Activated T-cell treated with anti-CD3 and anti-CD28 coated beads for 4 hours (primary cell): ENCODE measurements around the gene TRIP11.
"Not testable (repeated sequence)": the region's sequence is repeated elsewhere in the genome, so short reads cannot be mapped to it uniquely, and the experiment has no call there.

Experiments used
- DNase-seq: peaks from one replicate; pipeline ENCODE4 v3.0.0-alpha.2; 2020

The TRIP11 gene

DNA sequence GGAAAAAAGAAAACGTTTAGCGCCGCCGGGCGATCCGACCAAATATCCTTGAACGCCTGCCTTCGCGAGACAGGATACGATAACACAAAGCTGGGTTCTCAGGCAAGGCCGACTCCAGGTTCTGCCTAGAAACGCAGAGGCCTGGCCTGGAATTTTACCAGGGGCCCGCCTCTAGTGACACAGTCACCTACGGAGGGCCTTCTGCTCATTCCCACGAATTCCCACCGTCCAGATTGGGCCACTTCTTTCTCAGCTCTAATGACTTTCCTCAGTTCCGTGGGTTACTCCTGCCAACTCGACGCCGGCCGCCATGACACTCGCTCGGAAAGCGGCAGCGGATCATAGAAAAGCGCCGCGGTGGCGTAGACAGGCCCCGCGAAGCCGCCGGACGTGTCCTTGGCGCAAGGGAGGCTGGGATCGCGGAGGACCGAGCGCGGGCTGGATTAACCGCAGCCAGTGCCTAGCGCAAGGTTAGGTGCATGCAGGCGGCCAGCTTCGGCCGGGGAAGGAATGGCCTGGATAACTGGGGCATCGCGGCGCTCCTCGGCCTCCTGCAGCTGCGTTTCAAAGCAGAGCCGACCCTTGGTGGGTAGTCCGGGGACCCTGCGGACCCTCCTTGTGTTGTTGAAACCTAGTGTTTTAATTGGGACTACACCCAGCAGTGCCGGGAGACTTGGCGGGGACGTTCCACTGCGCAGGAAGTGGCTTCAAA is at the start of gene TRIP11:
Gene TRIP11 (minus strand): TSS at position 341 of the 712 bp plus-strand sequence. CDS start 374 bp downstream, outside the sequence.
- peak; percentile 89 for DNase-seq

DNA sequence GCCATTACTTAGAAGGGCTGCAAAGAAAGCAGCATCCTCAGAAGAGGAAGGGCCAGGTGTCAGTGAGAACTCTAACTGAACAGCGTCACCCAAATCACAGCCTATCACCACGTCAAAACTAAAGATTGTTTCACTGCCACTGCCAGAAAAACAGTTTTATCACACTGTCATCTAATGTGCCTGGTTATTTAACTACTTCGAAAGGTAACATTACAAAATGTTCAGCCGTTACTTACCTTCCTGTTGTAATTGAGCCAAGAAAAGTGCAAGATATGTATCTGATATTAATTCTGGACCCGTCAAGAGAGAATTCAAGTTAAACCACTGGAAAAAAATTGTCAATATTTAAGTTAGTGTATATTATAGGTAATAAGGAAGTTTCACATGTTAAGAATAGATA is 48.6 kb upstream of the TRIP11 start:
- DNase-seq = no peak

DNA sequence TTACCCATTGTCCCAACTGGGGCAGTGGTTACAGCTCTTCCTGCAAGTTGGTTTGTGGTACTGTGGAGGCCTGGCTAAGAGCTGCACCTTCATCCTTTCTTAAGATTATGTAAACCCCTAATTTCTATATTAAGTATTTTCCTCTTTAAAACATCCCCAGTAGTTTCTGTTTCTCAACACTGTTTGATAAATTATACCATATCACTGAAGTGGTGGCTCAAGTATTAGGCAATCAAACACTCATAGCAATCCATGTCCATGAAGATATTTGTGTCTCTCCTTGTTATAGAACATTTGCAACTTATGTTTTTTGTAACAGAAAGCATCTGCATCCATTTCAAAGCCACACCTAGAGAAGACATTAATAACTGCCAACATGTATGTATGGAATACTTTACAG is 34.7 kb upstream of the TRIP11 start:
- DNase-seq = no peak

- no peak for DNase-seq
Observed at GRCh38 chr14:92058006-92058917, 18.4 kb upstream of the TRIP11 start.

DNA sequence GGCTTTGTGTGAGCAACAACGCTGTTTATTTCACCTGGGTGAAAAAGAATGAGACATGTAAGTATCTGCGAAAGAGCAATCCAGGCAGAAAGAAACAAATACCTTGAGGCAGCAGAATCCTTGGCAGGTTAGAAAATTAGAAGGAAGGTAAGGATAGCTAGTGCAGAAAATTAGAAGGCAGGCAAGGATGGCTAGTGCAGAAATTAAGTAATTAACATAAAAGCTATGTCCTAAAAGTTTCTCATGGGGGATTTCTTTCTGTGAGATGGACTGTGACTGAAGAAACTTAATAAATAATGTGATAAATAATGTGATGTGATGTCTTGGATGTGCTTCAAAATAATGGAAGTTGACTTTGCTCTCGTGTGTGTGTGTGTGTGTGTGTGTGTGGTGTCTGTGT is 9.9 kb upstream of the TRIP11 start:
- DNase-seq = no peak

- not testable (repeated sequence) for DNase-seq
Observed at GRCh38 chr14:92049221-92049620, 9.4 kb upstream of the TRIP11 start.

- not testable (repeated sequence) for DNase-seq
Observed at GRCh38 chr14:92045904-92046303, 6.0 kb upstream of the TRIP11 start.

DNA sequence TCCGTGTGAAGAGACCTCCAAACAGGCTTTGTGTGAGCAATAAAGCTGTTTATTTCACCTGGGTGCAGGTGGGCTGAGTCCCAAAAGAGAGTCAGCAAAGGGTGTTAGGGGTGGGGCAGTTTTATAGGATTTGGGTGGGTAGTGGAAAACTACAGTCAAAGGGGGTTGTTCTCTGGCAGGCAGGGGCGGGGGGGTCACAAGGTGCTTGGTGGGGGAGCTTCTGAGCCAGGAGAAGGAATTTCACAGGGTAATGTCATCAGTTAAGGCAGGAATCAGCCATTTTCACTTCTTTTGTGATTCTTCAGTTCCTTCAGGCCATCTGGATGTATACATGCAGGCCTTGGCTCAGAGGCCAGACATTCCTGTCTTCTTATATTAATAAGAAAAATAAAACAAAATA is 1.9 kb upstream of the TRIP11 start:
- not testable (repeated sequence) for DNase-seq

DNA sequence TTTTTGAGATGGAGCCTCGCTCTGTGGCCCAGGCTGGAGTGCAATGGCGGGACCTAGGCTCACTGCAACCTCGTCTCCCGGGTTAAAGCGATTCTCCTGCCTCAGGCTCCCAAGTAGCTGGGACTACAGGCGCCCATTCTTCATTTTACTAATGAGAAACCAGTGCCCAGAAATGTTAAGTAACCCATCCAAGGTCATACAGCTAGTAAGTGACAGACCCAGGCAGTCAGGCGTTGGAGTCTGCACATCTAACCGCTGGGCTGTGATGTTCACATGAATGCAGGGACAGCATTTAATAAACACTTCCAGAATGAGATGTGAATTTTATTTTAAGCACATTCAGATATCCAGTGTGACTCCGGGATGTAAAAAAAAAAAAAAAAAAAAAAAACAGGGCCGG is 1.3 kb upstream of the TRIP11 start:
- no peak for DNase-seq

GRCh38 chr14:92040431-92041051 is 682 bp upstream of the TRIP11 start:
- DNase-seq = no peak

DNA sequence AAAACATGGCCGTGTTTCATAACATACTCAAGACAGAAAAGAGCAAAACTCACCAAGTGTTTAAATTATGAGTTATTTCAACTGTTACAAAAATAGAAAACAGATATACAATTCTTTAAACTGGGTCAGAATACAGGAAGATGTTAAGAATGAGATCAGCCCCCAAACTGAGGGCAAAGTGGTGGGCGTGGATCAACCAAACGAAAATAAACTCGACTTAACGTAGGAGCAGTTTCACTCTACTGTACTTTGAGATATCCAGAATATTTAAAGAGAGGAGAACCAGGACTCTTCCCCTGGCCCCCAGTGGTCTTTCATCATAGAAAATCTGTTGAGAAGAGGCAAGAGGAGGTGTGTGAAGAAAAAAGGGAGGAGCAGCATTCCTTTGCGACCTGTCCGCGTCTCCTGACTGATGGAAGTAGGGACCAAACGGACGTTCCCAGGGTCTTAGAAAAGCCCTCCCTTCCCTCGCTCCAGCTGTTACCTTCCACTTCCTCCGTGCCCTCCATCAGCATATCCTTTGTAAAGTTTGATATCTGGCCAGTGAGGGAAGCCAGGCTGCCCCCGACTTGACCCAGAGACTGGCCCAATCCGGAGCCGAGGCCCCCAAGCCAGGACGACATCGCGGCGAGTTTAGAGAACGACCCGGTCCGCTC is 668 bp downstream of the TRIP11 start:
- no peak for DNase-seq

DNA sequence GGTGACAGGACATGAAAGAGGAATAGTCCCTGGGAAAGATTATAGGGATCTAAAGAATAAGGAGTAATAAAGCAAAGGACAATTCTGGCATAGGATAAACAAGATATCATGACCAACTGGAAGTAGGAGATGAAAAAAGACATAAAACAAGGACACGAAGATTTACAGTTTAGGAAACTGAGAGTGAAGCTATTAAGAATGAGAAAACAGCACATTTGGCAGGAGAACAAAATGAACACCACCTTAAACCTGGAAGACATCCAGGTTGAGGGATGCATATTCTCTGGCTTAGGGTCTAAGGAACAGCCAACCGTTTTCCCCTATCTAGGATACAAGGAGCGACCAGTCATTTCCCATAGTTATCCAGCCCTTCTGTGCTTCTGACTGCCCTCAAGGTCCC is 1.9 kb downstream of the TRIP11 start:
- DNase-seq = no peak

- no peak for DNase-seq
Observed at GRCh38 chr14:92035890-92036289, 4.0 kb downstream of the TRIP11 start.

GRCh38 chr14:92033906-92034687 is 5.8 kb downstream of the TRIP11 start:
- no peak for DNase-seq

- DNase-seq = no peak
Observed at GRCh38 chr14:92033433-92033832, 6.4 kb downstream of the TRIP11 start.

DNA sequence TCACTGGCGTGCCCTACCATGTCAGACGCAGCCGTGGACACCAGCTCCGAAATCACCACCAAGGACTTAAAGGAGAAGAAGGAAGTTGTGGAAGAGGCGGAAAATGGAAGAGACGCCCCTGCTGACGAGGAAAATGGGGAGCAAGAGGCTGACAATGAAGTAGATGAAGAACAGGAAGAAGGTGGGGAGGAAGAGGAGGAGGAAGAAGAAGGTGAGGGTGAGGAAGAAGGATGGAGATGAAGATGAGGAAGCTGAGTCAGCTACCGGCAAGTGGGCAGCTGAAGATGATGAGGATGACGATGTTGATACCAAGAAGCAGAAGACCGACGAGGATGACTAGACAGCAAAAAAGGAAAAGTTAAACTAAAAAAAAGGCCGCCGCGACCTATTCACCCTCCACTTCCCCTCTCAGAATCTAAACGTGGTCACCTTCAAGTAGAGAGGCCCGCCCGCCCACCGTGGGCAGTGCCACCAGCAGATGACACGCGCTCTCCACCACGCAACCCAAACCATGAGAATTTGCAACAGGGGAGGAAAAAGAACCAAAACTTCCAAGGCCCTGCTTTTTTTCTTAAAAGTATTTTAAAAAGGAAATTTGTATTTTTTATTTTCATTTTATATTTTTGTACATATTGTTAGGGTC is 13.2 kb downstream of the TRIP11 start:
- DNase-seq = no peak

GRCh38 chr14:92022036-92022435 is 17.8 kb downstream of the TRIP11 start:
- no peak for DNase-seq

DNA sequence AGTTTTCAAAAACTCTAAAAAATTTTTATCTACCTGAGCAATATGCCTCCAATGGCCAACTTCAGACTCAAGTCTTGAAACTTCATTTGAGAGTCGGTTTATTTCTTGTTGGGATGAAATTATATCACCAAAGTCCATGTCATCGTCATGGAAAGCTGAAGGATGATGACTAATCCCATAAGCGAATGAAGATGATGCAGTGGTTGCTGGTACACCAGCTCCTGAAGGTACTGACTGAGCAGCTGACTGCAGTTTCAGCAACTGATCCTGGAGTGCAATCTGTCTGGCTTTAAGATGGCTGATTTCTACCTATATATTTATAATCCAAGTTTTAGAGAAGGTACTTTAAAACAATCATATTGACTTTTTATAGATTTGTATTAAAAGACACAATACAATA is 18.3 kb downstream of the TRIP11 start:
- no peak for DNase-seq

GRCh38 chr14:92014040-92014439 is 25.8 kb downstream of the TRIP11 start:
- DNase-seq = no peak

- DNase-seq = no peak
Observed at GRCh38 chr14:92012121-92012748, 27.6 kb downstream of the TRIP11 start.

- no peak for DNase-seq
Observed at GRCh38 chr14:92010644-92011043, 29.2 kb downstream of the TRIP11 start.
